Glomerular visceral epithelial cell (primary cell): ENCODE measurements around the gene TMEM267.
"Not testable (repeated sequence)": the region's sequence is repeated elsewhere in the genome, so short reads cannot be mapped to it uniquely, and the experiment has no call there.

Experiments used
- DNase-seq: peaks from one replicate; pipeline ENCODE4 v3.0.0-alpha.2; 2016; ENCODE audit errors: extremely low spot score

TMEM267 gene

DNA sequence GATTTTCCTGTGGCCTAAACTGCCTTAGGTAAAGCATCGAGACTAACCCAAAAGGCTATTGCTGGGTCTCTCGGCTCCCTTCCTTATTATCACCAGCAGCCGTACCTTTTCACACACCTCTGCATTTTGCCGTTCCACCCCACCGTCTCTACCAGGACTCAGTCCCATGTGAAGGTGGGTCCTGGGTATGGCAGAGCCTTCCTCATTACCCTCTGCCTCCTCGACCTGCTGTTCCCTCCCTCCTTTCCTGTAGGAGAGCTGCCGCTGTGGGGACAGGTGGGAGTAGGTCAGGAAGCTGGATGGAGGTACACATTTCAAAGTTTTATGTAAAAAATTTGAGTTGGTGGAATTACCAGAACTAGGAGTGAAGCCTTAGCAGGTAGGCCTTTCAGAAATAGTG, 73.3 kb downstream of the TMEM267 start:
- no peak for DNase-seq

- DNase-seq = no peak
Observed at GRCh38 chr5:43409809-43410271, 73.8 kb downstream of the TMEM267 start.

DNA sequence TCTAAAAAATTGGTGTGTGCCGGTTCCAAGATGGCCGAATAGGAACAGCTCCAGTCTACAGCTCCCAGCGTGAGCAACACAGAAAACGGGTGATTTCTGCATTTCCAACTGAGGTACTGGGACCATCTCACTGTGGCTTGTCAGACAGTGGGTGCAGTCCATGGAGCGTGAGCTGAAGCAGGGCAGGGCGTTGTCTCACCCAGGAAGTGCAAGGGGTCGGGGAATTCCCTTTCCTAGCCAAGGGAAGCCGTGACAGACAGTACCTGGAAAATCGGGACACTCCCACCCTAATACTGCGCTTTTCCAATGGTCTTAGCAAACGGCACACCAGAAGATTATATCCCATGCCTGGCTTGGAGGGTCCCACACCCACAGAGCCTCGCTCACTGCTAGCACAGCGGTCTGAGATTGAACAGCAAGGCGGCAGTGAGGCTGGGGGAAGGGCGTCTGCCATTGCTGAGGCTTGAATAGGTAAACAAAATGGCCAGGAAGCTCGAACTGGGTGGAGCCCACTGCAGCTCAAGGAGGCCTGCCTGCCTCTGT, 81.1 kb downstream of the TMEM267 start:
- not testable (repeated sequence) for DNase-seq

GRCh38 chr5:43401827-43402226, 81.8 kb downstream of the TMEM267 start:
- peak; percentile 33 for DNase-seq

- DNase-seq = peak; percentile 24
Observed at GRCh38 chr5:43400082-43400481, 83.6 kb downstream of the TMEM267 start.

DNA sequence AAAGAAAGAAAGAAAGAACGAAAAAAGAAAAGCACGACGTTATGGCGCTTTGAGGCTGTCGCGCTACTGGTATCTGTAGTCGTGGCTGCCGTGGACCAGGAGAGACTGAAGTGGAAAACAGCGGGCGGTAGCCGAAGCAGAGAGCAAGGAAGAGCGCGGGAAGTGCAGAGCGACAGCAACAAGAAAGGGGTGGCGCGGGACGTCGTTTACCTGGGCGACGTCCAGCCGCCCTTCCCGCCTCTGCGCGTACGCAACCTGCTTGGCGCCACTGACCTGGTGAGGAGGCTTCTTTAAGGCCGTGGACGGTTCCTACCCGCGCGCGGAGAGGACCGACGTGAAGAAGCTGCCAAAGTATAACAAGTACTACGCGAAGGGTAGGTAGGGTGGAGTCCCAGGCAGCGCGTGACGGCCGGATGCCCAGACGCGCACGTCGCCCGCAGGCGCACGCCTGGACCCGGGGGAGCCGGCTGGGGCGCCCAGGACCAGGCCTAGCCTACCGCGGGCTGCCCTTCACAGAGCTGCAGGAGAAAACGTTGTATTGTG, 86.8 kb downstream of the TMEM267 start:
- DNase-seq = no peak
